ENCODE measurements around the gene MNX1. TPM values are rescaled to one million over a fixed set of nuclear protein-coding genes. Genes with fewer than 3 reads are reported as not detected.

The MNX1 gene
- total RNA-seq, 1 donor from 2014 or later: not detected

DNA sequence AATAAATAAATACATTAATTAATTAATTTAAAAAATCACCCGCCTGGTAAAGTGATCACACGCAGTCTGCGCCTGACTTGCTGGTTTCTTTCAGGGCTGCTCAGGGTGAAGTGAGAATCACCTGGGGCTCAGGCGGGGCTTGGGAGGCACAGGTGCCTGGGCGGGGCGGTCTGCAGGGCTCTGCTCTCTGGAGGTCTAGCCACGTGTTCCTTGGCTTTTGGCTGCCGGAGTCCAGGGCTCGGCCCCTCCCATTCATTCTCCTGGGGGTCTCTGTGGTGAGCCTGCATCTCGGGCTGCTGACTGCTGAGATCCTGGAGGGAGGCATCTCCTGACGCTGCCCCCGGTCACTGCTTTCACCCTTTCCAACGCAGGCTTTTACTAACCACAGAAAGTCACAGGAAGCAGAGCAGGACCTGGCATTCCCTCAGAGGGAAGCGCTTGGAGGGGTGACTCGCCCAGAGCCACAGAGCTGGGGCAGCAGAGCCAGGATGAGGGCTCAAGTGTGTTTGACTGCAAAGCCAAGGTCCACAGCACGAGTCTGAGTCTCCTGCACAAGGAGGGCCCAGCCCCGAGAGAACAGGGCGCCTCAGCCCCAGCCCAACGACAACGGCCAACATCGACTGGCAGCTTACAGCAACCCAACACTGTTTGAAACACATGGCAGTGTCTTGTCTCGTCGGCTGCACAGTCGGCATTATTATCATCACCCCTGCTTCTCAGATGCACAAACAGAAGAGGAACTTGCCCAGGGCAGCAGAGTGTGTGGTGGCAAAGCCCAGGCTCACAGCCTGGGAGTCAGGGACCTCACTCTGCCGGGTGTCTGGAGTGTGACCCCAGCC lies 22.4 kb upstream of the MNX1 start:
- DNase-seq: no peak

DNA sequence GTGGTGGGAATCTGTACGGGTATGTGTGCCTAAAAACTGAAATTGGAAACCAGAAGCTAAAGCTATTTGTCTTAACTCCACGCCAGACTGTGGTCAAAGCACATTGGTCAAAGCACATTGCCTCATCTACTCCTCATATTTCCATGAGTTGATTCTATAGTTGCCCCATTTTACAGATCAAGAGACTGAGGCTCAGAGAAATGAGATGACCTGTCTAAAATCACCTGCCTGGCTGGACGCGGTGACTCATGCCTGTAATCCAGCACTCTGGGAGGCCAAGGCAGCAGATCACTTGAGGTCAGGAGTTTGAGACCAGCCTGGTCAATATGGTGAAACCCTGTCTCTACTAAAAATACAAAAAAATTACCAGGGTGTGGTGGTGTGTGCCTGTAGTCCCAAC lies 21.7 kb upstream of the MNX1 start:
- DNase-seq: no peak

DNA sequence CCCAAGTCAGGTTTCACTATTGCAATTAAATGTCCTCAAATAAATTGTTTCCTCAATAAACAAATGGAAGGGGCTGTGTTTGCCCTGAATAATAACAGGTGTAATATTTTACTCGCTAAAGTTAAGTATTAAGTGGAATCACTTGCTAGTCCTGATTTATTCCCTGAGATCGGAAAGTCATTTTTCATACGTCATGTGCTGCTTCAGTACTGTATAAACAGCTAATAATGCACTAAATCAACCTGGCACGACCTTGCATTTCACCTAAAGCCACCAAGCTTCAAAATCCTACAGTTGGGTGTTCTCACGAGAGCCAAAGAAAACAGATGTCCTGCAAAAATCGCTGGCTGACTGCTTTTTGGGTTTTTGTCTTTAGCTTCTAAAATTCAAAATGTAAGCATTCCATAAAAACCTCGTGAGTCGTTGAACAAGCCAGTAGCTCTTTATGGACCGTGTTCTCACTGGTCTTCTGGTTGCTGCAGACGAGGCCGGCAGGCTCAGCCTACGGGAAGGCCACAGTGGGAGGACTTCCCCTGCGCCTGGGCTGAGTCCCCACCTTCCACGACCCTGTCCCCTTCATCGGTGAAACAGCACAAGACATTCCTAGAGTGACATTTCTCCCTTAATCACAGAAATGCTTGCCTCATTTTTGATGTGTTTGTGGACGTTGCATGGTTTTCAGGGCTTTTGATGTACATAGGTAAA lies 17.9 kb upstream of the MNX1 start:
- no peak for DNase-seq

DNA sequence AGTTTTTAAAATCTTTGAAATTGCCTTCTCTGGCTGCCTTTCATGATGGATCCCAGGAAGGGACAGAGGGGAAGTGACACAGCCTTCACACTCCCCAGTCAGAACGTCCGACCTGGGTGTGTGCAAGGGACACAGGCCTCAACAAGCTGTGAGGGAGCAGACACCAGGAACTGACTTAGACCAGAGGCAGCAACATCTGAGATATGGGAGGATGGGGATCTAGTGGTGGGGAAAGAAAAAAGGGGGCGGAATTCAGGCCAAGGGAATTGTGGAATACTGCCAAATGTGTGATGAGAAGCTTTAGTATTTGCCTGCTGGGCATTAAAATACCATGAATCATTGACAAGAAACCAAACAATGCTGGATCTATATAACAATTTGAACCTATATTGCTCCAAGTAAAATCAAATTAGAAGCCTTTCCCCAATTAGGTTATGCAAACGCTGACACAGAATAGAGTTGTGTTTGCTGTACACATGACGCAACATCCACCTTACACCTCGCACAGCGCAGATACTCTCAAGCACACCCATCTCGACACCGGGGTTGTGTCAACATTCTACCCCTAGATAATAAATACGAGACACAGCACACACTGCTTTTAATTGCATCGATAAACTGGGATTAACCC lies 17.2 kb upstream of the MNX1 start:
- DNase-seq: no peak

DNA sequence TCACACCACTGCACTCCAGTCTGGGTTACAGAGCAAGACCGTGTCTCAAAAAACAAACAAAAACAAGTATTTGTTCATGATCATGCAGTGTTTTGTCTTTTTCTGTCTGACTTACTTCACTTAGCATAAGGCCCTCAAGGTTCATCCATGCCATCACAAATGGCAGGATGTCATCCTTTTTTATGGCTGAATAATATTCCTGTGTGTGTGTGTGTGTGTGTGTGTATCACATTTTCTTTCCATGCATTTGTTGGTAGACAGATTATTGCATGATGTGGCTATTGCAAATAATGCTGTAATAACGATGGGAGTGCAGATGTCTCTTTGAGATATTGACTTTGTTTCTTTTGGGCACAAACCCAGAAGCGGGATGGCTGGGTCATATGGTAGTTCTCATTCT lies 14.3 kb upstream of the MNX1 start:
- no peak for DNase-seq

DNA sequence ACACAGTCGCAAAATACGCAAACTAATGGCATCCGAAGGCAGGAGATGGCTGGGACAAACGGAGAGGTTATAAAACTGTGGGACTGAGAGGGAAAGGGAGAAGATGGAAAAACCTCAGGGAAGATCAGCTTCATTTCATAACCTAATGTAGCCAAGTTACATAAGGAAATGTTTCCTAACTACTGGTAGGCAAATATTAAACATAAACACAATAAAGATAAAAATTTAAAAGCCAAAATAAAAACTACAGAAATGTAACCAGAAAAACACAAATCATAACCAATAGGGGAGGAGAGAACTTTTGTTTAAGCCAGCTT lies 13.1 kb upstream of the MNX1 start:
- DNase-seq: no peak

DNA sequence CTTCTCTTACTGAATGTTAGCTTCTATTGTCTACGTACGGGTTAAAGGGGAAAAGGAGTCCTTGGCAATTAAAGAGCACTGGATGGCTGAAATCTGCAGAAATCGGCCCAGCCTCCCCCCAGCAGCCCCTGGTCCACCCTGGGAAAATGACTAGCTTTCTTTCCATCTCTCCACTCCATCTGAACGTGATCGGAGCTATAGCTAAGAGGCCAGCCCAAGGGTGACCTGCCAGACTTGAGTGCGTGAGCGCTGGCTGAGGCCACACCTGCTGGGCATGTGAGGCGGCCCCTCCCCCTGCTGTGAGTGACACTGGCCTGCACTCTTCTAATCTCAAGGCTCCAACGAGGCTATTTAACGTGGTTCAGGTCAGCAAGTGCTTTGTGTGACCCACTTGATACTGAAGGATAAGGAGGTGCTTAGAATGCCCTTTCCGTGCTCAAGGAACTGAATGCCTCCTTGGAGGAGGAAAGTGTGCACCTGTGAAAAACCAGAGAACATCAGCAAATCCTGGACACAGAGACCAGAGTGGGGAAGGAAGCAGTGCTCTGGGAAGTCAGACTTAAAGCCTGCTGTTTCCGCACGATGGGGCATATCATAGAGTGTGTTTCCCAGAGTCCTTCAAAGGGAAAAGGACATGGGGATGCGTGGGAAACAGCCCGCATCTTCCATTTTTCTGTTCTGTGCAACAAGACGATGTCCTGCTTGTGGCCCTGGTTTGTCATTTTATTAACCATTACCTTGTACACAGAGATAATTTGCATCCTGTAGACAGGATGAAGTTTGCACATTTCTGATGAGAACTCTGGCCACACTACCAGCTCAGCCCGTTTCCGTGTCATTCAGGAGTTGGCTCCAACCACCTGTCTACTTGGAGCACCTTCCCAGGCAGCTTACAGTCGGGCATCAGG lies 12.5 kb upstream of the MNX1 start:
- DNase-seq: no peak

DNA sequence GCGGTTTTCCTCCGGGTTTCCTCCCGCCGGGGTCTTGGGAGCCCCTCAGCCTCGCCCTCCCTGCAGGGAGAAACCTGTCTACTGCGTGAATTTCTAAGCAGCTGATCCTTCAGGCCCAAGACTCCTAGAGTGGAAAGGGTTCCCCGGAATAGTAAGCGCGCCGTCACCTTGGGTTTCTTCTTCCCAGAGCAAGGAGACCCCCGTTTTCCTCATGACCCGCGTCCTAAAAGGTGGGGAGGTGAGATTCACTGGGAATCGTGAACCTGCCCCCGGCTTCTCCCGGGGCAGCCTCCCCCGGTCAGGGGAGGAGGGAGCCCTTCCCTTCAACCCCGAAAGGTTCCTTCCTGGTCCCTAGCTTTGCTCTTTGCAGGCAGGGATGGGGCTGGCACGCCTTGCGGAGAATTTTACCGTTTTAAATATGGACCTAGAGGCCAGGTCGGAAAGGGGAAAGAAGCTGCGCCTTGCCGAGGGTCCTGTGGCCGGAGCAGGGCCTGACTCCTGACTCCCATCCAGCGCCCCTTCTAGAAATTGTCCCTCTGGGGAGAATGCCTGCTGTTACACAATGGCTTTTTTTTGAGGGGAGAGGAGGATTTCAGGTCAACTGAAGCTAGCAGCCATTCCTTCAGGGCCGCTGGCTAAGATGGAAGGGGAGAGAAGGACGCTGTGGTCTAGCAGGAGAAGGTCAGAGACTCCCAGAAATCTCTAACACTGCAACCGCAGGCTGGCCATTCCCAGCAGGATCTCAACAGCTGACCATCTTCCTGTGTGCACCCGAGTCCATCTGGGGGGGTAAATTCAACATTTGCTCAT lies 11.6 kb upstream of the MNX1 start:
- no peak for DNase-seq

DNA sequence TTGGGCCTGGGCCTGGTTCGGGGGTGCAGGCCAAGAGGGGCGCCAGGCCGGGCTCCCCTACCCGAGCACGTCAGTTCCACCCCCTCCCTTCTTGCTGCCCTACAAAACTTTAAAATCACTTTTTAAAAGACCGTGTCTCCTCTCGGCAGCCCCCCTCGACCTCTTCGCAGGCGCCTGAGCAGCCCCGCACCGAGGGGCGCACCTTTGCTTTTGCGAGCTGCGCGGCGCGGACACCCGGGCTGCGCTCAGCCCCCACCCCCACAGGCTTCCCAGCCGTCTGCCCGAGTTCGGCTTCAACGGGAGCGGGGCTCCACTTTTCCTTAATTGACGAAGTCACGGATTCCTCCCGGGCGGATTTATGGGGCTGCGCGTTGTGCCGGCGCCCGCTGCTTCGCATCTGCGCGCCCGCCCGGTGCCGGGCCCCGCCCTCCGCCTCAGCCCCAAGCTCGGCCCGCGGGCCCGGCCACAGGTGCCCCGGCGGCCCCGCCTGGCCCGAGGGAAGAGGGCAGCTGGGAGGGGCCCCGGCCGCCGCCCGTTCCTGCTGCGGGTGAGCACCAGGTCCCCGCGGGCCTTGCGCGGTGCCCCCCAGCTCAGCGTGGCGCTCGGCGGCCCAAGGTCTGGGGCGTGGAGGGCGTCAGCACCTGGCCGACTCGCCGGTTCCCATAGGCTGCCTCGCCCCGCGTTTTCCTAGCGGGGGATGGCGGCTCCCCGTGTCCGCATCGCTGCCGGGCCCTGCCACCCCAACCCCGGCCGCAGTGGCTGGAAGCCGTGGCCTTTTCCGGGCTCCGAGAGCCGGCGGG lies 10.8 kb upstream of the MNX1 start:
- DNase-seq: no peak

DNA sequence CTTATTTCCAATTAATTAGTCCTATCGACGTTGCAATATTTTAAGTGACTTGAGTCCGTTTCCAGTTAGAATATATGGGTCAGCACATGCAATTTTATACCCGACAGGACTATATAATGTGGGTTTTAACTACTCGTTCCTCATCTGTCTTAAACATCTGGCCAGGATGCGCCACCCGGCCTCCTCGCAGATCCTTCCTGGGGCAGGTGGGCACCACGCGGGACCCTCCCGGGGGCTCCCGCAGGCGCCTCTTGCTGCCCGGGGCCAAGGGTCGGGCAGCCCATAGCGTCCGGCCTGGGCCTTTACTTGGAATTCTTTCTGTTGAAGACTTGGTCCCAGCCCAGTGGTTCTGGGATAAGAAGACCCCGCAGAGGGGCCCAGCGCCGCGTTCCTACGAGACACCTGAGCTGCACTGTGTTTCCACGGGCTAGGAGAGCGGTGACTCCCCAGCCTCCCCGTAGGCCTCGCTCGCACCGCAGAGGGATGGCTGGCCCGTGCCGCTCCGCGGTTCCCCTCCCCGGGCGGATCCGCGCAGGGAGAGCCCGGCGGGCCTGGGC lies 10.1 kb upstream of the MNX1 start:
- no peak for DNase-seq

DNA sequence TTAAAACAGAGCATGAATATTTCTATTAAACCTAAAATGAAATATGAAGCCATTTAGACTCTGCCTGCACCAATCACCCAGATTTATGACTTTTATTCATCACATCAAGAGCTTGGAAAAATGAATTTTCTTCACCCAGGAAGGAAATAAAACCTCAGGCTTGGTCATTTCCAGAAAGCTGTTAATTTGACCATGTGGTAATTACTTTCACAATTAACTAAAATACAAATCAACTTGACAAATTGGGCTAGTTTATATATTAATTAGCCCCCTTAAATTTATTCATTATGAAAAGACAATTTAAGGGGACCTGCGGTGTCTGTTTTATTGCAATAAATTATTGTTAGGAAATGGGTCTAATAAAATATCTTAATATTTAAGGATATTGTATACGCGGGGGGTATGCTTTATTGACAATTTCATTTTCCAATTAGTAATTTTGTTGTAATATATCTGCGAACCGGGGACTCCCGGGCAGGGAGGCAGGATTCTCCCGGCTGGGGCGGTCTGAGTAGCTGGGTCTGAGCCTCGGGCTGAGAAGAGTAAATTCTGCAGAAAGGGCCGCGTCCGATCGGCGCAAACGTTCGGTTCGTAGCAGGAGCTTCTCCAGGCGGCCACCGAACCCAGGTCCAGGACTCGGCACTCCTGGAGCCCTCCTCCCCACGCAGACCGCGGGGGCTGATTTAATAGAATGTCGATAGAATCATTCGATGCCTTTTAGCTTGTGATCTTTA lies 9.4 kb upstream of the MNX1 start:
- DNase-seq: no peak

DNA sequence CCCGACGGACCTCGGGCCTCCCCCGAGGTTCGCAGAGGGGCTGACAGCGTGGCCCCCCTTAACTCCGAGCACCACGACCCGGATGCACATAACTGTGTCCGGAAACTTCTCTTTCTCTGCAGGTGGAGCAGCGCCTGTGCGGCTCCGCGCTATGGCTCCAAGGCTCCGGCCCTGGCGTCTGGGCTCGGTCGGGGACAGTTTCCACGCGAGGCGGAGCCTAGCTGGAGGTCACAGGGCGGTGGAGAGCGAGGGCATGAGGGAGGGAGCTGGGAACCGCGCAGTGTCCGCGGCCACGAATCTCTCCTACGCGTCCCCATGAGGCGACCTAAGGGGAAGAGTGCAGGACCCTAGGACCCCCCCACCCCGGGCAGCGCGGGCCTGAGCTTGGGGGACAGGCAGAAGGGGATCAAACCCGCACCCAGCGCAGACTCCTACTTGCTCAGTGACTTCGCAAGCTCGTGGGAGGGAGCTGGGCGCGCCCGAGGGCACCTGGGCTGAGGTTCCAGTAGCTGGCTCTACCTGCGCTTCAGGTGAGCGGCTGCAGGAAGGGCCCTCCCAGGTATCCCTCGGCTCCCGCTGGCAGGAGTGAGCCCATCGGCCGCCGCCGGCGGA lies 8.6 kb upstream of the MNX1 start:
- DNase-seq: no peak

DNA sequence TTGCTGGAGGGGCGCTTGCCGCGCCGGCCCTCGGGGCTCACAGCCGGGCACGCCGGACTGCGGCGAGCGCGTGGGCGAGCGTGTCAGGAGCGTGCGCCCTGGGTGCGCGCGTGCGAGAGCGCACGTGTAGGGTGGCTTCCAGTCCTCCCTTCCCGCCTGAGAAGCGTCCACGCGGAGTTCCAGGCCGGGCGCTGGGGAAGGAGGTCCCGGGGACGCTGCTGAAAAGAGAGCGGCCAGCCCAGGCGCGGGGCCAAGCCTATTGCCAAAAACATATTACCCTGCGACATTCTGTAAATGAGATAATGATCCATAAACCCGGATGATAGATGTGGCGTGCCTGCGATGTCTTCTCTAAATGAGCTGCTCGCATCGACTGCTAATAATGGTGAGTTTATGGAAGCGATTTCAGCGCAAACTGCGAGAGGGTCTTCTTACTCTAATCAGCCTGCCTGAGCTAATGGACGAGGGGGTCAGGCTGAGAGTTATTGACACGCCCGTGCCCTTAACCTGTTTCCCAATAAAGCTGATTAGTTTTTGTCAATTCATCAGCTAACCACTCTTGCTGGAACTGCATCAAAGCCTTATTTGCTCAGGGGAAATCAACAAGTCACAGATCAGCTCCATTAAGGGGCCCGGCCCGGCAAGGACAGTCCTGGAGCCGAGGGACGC lies 8.0 kb upstream of the MNX1 start:
- no peak for DNase-seq

DNA sequence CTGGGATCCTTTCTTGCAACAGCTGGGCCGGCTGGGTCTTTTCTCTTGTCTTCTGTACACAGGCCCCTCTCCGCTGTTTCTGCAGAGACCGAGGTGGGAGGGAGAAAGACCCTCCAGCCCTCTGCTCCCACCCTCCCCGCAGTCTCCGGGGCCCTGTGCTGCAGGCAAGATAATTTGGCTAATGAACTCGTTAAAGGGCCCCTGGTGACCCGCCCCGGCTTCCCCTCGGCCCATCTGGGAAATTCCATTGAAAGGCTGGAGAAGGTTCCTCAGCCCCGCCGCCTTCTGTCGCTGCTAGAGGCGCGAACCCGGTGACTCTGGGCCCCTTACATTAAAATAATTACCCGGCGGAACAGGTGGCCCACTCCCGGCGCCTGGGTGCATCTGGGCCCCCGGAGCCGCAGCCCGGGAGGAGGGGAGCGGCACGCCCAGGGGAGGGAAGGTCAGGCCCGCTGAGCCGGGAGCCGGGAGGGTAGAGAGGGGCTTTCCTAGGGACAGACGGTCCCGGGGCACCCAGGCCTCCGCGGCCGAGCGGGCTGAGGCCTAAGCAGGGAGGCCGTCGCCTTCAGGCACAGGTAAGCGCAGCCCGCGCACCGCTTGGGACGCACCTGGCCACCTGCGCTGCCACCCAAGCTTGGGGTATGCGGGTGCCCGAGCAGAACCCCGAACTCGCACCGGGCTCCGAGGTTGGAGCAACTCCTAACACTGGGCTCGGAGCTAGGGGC lies 7.3 kb upstream of the MNX1 start:
- DNase-seq: no peak

DNA sequence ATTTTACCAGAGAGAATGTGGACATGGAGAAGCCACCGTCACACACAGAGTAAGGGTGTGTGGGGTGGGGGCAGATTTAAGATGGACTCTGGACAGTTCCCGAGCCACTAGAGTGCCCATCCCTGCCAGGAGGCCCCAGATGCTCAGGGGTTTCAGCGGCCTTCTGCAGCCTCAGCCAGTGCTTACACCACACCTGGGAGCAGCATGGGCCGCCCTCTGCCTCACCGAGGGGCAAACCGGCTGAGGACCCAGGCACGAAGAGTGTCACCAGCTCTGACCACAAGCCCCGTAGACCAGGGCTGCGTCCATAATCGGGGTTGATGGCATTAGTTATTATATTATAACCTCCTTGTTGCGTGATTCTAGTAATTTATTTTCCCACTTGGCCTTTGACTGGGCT lies 6.7 kb upstream of the MNX1 start:
- DNase-seq: no peak

DNA sequence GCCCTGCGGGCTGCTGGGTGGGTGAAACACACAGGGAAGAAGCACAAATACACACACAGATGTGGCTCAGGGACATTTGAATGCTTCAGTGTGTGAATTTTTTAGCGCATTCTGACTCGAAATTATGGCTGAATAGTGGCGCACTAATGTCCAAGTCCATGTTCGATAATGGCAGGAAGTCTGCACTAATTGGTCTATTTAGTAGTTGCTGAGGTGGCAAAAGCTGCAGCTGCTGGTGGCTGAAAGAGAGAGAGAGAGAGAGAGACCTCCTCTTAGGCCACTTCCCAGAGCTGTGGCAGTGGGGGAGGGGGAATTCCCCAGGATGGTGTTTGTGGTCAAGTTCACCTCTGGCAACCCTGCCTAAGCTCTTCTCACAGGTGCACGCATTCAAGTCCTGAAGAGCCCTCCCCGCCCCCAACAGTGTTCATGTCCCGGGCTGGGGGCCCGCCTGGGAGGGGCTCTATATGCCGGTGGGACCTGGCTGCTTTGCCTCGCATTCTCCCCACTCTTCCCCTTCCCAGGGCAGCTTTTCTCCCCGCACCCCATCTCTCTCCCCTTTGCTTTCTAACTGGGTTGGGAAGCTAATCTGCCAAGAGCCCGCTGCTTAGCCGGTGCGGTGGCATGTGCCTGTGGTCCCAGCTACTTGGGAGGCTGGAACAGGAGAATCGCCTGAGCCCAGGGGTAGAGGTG lies 6.0 kb upstream of the MNX1 start:
- DNase-seq: no peak

DNA sequence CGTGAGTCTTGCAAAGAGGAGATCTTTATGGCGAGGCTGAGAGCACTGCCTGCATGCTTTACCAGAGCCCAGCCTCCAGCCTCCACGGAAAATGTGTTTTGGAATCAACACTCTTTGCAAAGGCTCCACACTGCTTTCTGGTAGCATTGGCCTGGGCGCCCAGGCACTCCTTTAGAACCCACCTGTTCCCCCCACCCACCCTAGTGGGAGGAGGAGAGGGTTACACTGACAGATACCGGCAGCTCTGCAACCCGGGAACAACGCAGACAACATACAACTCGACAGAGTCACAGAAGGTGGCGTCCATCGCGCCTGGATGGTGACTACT lies 5.5 kb upstream of the MNX1 start:
- no peak for DNase-seq

Data from dermis blood vessel endothelial cell (primary cell).